ENCODE results near the gene CD300E. TPM values are rescaled to one million over a fixed set of nuclear protein-coding genes. Genes with fewer than 3 reads are reported as not detected.

CD300E gene
- total RNA-seq (under 1 TPM; 0.93 to 0.98 TPM), total RNA-seq (0 to 8.5 (median 0.07) reads per million in 172 experiments)
- 12.5 TPM for polyA plus RNA-seq (2013, experiment 1 of 2)
- 13.7 TPM for polyA plus RNA-seq (2013, experiment 2 of 2)

GRCh38 chr17:74623693-74624093, at the start of gene CD300E:
TSS of gene CD300E (minus strand) at chr17:74623738. CDS start at chr17:74623621, 117 bp downstream.
- H3K4me3 ChIP-seq (ENCODE audit: low read length), result peak within 1 kb of the TSS; percentile 32
- no peaks in the 10 kb centered on the region for H3K4me1 ChIP-seq (ENCODE audit: insufficient read depth, low read length)
- Mint-ChIP-seq H3K36me3 (ENCODE audit: low read depth) (no peaks in the 10 kb centered on the region), H3K27me3 (peaks cover 80% of the 10 kb centered on the region), H3K4me3 (no peak within 1 kb of the TSS), H3K9me3 (no peaks in the 10 kb centered on the region), H3K4me1 (ENCODE audit: low read depth) (no peaks in the 10 kb centered on the region), H3K27ac (no peak within 1 kb of the TSS)
- H3K27me3 ChIP-seq (ENCODE audit: control insufficient read depth in 1 of 2, insufficient read depth in 2 of 2, low read length in 2 of 2), result peaks cover 16 to 33% of the 10 kb centered on the region in 2 experiments
- no peak for ATAC-seq (ENCODE audit: poor library complexity)
- TF ChIP-seq CTCF (IDR thresholded peaks at IDR 0.05), result no peak
- POLR2A ChIA-PET, result no interaction called here
- no peaks in the 10 kb centered on the region for H3K36me3 ChIP-seq (ENCODE audit: insufficient read depth, low read length)
- intact Hi-C loops (cut with DNase I, micrococcal nuclease), result no loop called here
- CTCF ChIA-PET, result no interaction called here
- H3K27ac ChIP-seq (ENCODE audit: low read depth in 1 of 2, low read length in 2 of 2), result no peak within 1 kb of the TSS
- DNase-seq, result peak in 2 of 14 experiments; percentile 52 to 59
- peaks cover 0 to 3% of the 10 kb centered on the region in 2 experiments for H3K9me3 ChIP-seq (ENCODE audit: control insufficient read depth in 1 of 2, insufficient read depth in 1 of 2, low read length in 2 of 2)

- peaks cover 72% of the 10 kb centered on the region for H3K27me3 Mint-ChIP-seq
These were observed 47.7 kb upstream of the CD300E start for GRCh38 chr17:74671031-74671771.

GRCh38 chr17:74670329-74670728, 46.8 kb upstream of the CD300E start:
- Histone ChIP-seq H3K4me1 (ENCODE audit: insufficient read depth, low read length) (peaks cover 10% of the 10 kb centered on the region), H3K9me3 (ENCODE audit: control insufficient read depth in 1 of 2, insufficient read depth in 1 of 2, low read length in 2 of 2) (peaks cover 0 to 11% of the 10 kb centered on the region in 2 experiments), H3K36me3 (ENCODE audit: insufficient read depth, low read length) (no peaks in the 10 kb centered on the region), H3K27me3 (ENCODE audit: control insufficient read depth in 1 of 2, insufficient read depth in 2 of 2, low read length in 2 of 2) (peaks cover 18 to 46% of the 10 kb centered on the region in 2 experiments), H3K27ac (ENCODE audit: low read depth in 1 of 2, low read length in 2 of 2) (no peak overlapping the region), H3K4me3 (ENCODE audit: low read length) (no peak overlapping the region)
- H3K4me1 Mint-ChIP-seq (ENCODE audit: low read depth), result no peaks in the 10 kb centered on the region
- no peak for TF ChIP-seq CTCF (IDR thresholded peaks at IDR 0.05)
- no peaks in the 10 kb centered on the region for H3K9me3 Mint-ChIP-seq
- ChIA-PET CTCF (interaction anchor here (1.3 to 1.6 kb wide), 3 partner anchors 13 to 67 kb away, joined by 4 to 8 read pairs (median 4); partner anchors contain the start of gene RAB37), POLR2A (interaction anchor here (1.1 to 2.0 kb wide), 2 partner anchors 13 to 67 kb away, joined by 3 to 6 read pairs; partner anchors contain the start of gene RAB37)
- intact Hi-C loops (cut with DNase I, micrococcal nuclease), result no loop called here
- no peak overlapping the region for H3K27ac Mint-ChIP-seq
- peaks cover 74% of the 10 kb centered on the region for H3K27me3 Mint-ChIP-seq
- ATAC-seq (ENCODE audit: poor library complexity) (no peak), DNase-seq (no peak)
- H3K36me3 Mint-ChIP-seq (ENCODE audit: low read depth), result no peaks in the 10 kb centered on the region
- no peak overlapping the region for H3K4me3 Mint-ChIP-seq

More at GRCh38 chr17:74671031-74671771, 47.7 kb upstream of the CD300E start:
- Histone ChIP-seq H3K4me1 (ENCODE audit: insufficient read depth, low read length) (peaks cover 10% of the 10 kb centered on the region), H3K4me3 (ENCODE audit: low read length) (no peak overlapping the region), H3K9me3 (ENCODE audit: control insufficient read depth in 1 of 2, insufficient read depth in 1 of 2, low read length in 2 of 2) (peaks cover 0 to 11% of the 10 kb centered on the region in 2 experiments), H3K36me3 (ENCODE audit: insufficient read depth, low read length) (no peaks in the 10 kb centered on the region), H3K27me3 (ENCODE audit: control insufficient read depth in 1 of 2, insufficient read depth in 2 of 2, low read length in 2 of 2) (peaks cover 16 to 45% of the 10 kb centered on the region in 2 experiments), H3K27ac (ENCODE audit: low read depth in 1 of 2, low read length in 2 of 2) (no peak overlapping the region)
- intact Hi-C loops (cut with DNase I, micrococcal nuclease), result no loop called here
- POLR2A ChIA-PET, result interaction anchor here (0.7 to 2.0 kb wide), 3 partner anchors 14 to 100 kb away, joined by 3 to 6 read pairs (median 4); no protein-coding TSS in a partner anchor
- no peaks in the 10 kb centered on the region for H3K36me3 Mint-ChIP-seq (ENCODE audit: low read depth)
- no peaks in the 10 kb centered on the region for H3K9me3 Mint-ChIP-seq
- H3K27ac Mint-ChIP-seq, result no peak overlapping the region
- ATAC-seq (ENCODE audit: poor library complexity) (peak; percentile 94), DNase-seq (peak; percentile 60 to 90 (median 68))
- no peaks in the 10 kb centered on the region for H3K4me1 Mint-ChIP-seq (ENCODE audit: low read depth)
- no peak overlapping the region for H3K4me3 Mint-ChIP-seq
- TF ChIP-seq CTCF (IDR thresholded peaks at IDR 0.05), result no peak
- CTCF ChIA-PET, result interaction anchor here (1.6 to 3.0 kb wide), 2 partner anchors 14 to 66 kb away, joined by 8 to 12 read pairs; partner anchors contain the start of gene RAB37

Measured in CD4-positive, alpha-beta T cell (primary cell).